ENCODE measurements around the gene HYI. TPM values are rescaled to one million over a fixed set of nuclear protein-coding genes. Genes with fewer than 3 reads are reported as not detected.

HYI gene
- total and polyA plus RNA-seq, 4 donors, result 26.9 to 34.9 (median 29.8) TPM

- Histone ChIP-seq H3K27me3 (ENCODE audit: control insufficient read depth in 4 of 4, insufficient read depth in 4 of 4, low read length in 3 of 4) (no peaks in the 10 kb centered on the region), H3K4me1 (ENCODE audit: control insufficient read depth in 4 of 4, insufficient read depth in 4 of 4, low read length in 3 of 4) (peaks cover 0 to 6% (median 0%) of the 10 kb centered on the region in 4 donors), H3K36me3 (ENCODE audit: control insufficient read depth in 4 of 4, insufficient read depth in 3 of 4, low read depth in 1 of 4, low read length in 3 of 4) (peaks cover 11 to 86% (median 62%) of the 10 kb centered on the region in 4 donors), H3K9ac (ENCODE audit: low read depth in 1 of 2, low read length in 2 of 2) (no peak overlapping the region), H3K27ac (ENCODE audit: low read depth in 1 of 2, low read length in 2 of 2) (no peak overlapping the region), H3K4me3 (ENCODE audit: low read depth in 1 of 3, low read length in 3 of 3) (no peak overlapping the region), H3K9me3 (ENCODE audit: control insufficient read depth in 4 of 4, low read length in 3 of 4) (no peaks in the 10 kb centered on the region)
- TF ChIP-seq FOXA1 (IDR thresholded peaks at IDR 0.05), result no peak
- no peak for TF ChIP-seq EGR1 (IDR thresholded peaks at IDR 0.05; ENCODE audit: low read depth in 2 of 2)
- no peak for TF ChIP-seq ATF3 (IDR thresholded peaks at IDR 0.05)
- no peak for TF ChIP-seq JUND (IDR thresholded peaks at IDR 0.05)
- TF ChIP-seq GABPA (IDR thresholded peaks at IDR 0.05 in 1 of 2, conservative IDR thresholded peaks at IDR 0.05 in 1 of 2), result no peak
- no peak for TF ChIP-seq CTCF (IDR thresholded peaks at IDR 0.05; ENCODE audit: low read depth, low read length, missing input control)
- TF ChIP-seq TAF1 (conservative IDR thresholded peaks at IDR 0.05), result no peak
- TF ChIP-seq MAX (IDR thresholded peaks at IDR 0.05), result no peak
- WGBS, result 97% methylated on average over 9 of the region's 9 CpGs
- DNase-seq (ENCODE audit: low spot score), result no peak
These were observed 22.1 kb downstream of the HYI start for GRCh38 chr1:43431676-43432075.

GRCh38 chr1:43430831-43431230, 22.9 kb downstream of the HYI start:
- Histone ChIP-seq H3K27ac (ENCODE audit: low read depth in 1 of 2, low read length in 2 of 2) (no peak overlapping the region), H3K36me3 (ENCODE audit: control insufficient read depth in 4 of 4, insufficient read depth in 3 of 4, low read depth in 1 of 4, low read length in 3 of 4) (peaks cover 17 to 89% (median 64%) of the 10 kb centered on the region in 4 donors), H3K4me3 (ENCODE audit: low read depth in 1 of 3, low read length in 3 of 3) (no peak overlapping the region), H3K4me1 (ENCODE audit: control insufficient read depth in 4 of 4, insufficient read depth in 4 of 4, low read length in 3 of 4) (peaks cover 0 to 6% (median 0%) of the 10 kb centered on the region in 4 donors), H3K27me3 (ENCODE audit: control insufficient read depth in 4 of 4, insufficient read depth in 4 of 4, low read length in 3 of 4) (no peaks in the 10 kb centered on the region), H3K9me3 (ENCODE audit: control insufficient read depth in 4 of 4, low read length in 3 of 4) (no peaks in the 10 kb centered on the region), H3K9ac (ENCODE audit: low read depth in 1 of 2, low read length in 2 of 2) (no peak overlapping the region)
- 97% methylated on average over 5 of the region's 5 CpGs for WGBS
- DNase-seq (ENCODE audit: low spot score), result no peak
- no peak for TF ChIP-seq HNF4G (IDR thresholded peaks at IDR 0.05)
- no peak for TF ChIP-seq ZBTB33 (IDR thresholded peaks at IDR 0.05)
- TF ChIP-seq FOXA2 (IDR thresholded peaks at IDR 0.05), result no peak
- TF ChIP-seq YY1 (IDR thresholded peaks at IDR 0.05), result no peak
- no peak for TF ChIP-seq GABPA (IDR thresholded peaks at IDR 0.05 in 1 of 2, conservative IDR thresholded peaks at IDR 0.05 in 1 of 2)
- TF ChIP-seq MAX (IDR thresholded peaks at IDR 0.05), result no peak
- TF ChIP-seq RXRA (IDR thresholded peaks at IDR 0.05), result no peak
- TF ChIP-seq SP1 (IDR thresholded peaks at IDR 0.05), result no peak
- TF ChIP-seq RAD21 (IDR thresholded peaks at IDR 0.05), result no peak
- no peak for TF ChIP-seq FOXA1 (IDR thresholded peaks at IDR 0.05)
- TF ChIP-seq REST (IDR thresholded peaks at IDR 0.05), result no peak
- no peak for TF ChIP-seq JUND (IDR thresholded peaks at IDR 0.05)
- no peak for TF ChIP-seq CTCF (IDR thresholded peaks at IDR 0.05; ENCODE audit: low read depth, low read length, missing input control)
- TF ChIP-seq TAF1 (conservative IDR thresholded peaks at IDR 0.05), result no peak

Measured in liver (tissue), 9 donors.